GM12878 (cell line): ENCODE data around the gene MNAT1. TPM values are rescaled to one million over a fixed set of nuclear protein-coding genes. Genes with fewer than 3 reads are reported as not detected.

Experiments
- BACH1 ChIP-seq: fragments of 450-650 bp; IDR thresholded peaks from 2 replicates; pipeline ENCODE4 v1.6.1; 2017; ENCODE audit warnings: mild to moderate bottlenecking, borderline replicate concordance
- BHLHE40 ChIP-seq, 2 experiments: fragments of 450-650 bp in 1 of 2; IDR thresholded peaks; 2 replicates each; pipeline ENCODE4 v1.6.1; 2011 to 2017; ENCODE audit warnings: low read depth in 2 of 2, borderline replicate concordance in 1 of 2, improper control_type of control experiment in 1 of 2, low read length in 1 of 2, mild to moderate bottlenecking in 1 of 2
- ETV6 ChIP-seq, 2 experiments: fragments of 450-650 bp in 1 of 2; IDR thresholded peaks in 1 of 2; conservative IDR thresholded peaks in 1 of 2; 2 replicates each; pipeline ENCODE4 v1.6.1; 2014; ENCODE audit warnings: antibody characterized with exemption in 1 of 2, borderline replicate concordance in 1 of 2, low read depth in 1 of 2, mild to moderate bottlenecking in 1 of 2, moderate library complexity in 1 of 2
- EZH2 ChIP-seq: IDR thresholded peaks from 2 replicates; pipeline ENCODE4 v1.6.1; 2012; ENCODE audit warnings: low read depth, mild to moderate bottlenecking, control low read depth, inconsistent platforms, low read length, borderline replicate concordance; ENCODE audit not compliant: control insufficient read depth
- FOS ChIP-seq: IDR thresholded peaks from 3 replicates; pipeline ENCODE4 v1.6.1; 2011; ENCODE audit warnings: borderline replicate concordance; ENCODE audit not compliant: insufficient read length; ENCODE audit errors: extremely low read depth
- JUNB ChIP-seq: IDR thresholded peaks from 2 replicates; pipeline ENCODE4 v1.6.1; 2016; ENCODE audit warnings: antibody characterized with exemption, mild to moderate bottlenecking
- MEF2B ChIP-seq: fragments of 450-650 bp; IDR thresholded peaks from 2 replicates; pipeline ENCODE4 v1.6.1; 2018; ENCODE audit warnings: mild to moderate bottlenecking, moderate library complexity; ENCODE audit not compliant: partially characterized antibody, poor library complexity, severe bottlenecking
- PAX5 ChIP-seq: IDR thresholded peaks from 2 replicates; pipeline ENCODE4 v1.6.1; 2011; ENCODE audit warnings: low read depth, low read length, borderline replicate concordance
- TBL1XR1 ChIP-seq: IDR thresholded peaks from 2 replicates; pipeline ENCODE4 v1.6.1; 2012; ENCODE audit warnings: low read depth, low read length, improper control_type of control experiment
- ZNF24 ChIP-seq: fragments of 450-650 bp; IDR thresholded peaks from 2 replicates; pipeline ENCODE4 v1.6.1; 2017; ENCODE audit warnings: antibody characterized with exemption, mild to moderate bottlenecking
- ZNF622 ChIP-seq: fragments of 450-650 bp; IDR thresholded peaks from 2 replicates; pipeline ENCODE4 v1.6.1; 2017; ENCODE audit warnings: mild to moderate bottlenecking, inconsistent platforms
- polyA plus RNA-seq, 11 experiments: library from polyadenylated mRNA; depleted of rRNA in 4 of 11; unstranded in 6 of 11; stranded (reverse) in 5 of 11; fragments of >200 nt; fragmentation: Nextera tagmentation in 4 of 11; fragmentation: Illumina TruSeq in 1 of 11; extraction: Ambion mirVana in 4 of 11; extraction: Trizol in 1 of 11; gene quantifications; 1 replicate in 1 of 11; 2 replicates in 10 of 11; pipeline versions ENCODE4 v1.2.1 to v1.2.3, GENCODE V29; 2011 to 2016; ENCODE audit warnings: inconsistent platforms in 2 of 11, missing spikeins in 2 of 11, low read depth in 1 of 11
- total RNA-seq, 4 experiments: library from RNA; depleted of rRNA in 3 of 4; stranded (reverse); fragments of >200 nt in 3 of 4; fragmentation: Illumina TruSeq in 1 of 4; extraction: Trizol in 1 of 4; gene quantifications; 2 replicates each; pipeline versions ENCODE4 v1.2.1 to v1.2.3, GENCODE V29; 2013 to 2021
- TF ChIP-seq, protein P1 (sequence below): fragments of 450-650 bp; IDR thresholded peaks from 2 replicates; pipeline ENCODE4 v1.6.1; 2017; ENCODE audit warnings: low read depth, mild to moderate bottlenecking, moderate library complexity

The MNAT1 gene
- total and polyA plus RNA-seq, 10 of the 15 experiments (the other 5 are each of a cell fraction or from before 2014, with no cell fraction given): 26.5 to 67.4 (median 40.8) TPM

DNA sequence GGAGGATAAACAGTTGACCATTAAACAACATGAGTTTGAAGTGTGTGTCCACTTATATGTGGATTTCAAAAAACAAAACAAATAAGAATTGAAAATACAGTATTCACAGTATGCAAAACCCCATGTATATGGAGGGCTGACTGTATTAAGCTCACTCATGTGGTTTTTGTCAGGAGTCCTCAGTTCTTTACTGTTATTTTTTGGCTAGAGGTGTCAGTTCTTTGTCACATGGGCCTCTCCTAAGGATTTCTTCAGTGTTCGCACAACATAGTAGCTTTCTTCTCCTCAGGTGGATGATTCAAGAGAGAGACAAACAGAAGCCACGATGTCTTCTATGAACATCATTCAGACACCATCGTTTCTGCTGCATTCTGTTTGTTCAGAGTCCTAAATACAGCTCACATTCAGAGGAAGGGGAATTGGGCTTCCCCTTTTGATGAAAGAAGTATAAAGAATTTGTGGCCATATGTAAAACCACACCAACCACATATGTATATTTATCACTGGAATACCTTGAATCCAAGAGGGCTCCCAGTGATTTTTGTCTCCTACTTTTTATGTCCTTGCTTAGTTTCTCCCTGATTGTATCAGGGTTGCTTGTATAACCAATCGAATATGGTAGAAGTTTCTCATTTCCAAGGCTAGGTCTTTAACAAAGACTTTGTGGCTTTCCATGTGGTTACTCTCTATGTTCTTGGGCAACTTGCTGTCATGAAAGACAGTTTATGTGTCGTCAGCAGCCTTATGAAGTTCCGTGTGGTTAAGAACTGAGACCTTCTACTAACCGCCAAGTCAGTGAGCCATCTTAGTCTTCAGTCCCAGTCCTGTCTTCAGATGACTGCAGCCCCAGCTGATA, 18.9 kb downstream of the MNAT1 start (continued):
- TF ChIP-seq TBL1XR1 (peak; percentile 82), FOS (no peak), ETV6 (conservative IDR thresholded peaks at IDR 0.05 in 1 of 2, IDR thresholded peaks at IDR 0.05 in 1 of 2; ENCODE audit: borderline replicate concordance in 1 of 2, low read depth in 1 of 2) (peak in 1 of 2 experiments; percentile 54; a peak in 1 of 4 replicates), ZNF24 (no peak), MEF2B (peak; percentile 55), JUNB (peak; percentile 46; the same call in 1 of the 2 replicates), EZH2 (no peak), BACH1 (peak; percentile 74; the same call in 1 of the 2 replicates), ZNF622 (no peak), BHLHE40 (IDR thresholded peaks at IDR 0.05; ENCODE audit: borderline replicate concordance in 1 of 2, low read depth in 2 of 2, low read length in 1 of 2) (peak; percentile 45 to 62), PAX5 (peak; percentile 93)
- TF ChIP-seq, protein P1, sequence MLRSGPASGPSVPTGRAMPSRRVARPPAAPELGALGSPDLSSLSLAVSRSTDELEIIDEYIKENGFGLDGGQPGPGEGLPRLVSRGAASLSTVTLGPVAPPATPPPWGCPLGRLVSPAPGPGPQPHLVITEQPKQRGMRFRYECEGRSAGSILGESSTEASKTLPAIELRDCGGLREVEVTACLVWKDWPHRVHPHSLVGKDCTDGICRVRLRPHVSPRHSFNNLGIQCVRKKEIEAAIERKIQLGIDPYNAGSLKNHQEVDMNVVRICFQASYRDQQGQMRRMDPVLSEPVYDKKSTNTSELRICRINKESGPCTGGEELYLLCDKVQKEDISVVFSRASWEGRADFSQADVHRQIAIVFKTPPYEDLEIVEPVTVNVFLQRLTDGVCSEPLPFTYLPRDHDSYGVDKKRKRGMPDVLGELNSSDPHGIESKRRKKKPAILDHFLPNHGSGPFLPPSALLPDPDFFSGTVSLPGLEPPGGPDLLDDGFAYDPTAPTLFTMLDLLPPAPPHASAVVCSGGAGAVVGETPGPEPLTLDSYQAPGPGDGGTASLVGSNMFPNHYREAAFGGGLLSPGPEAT: peak; percentile 92
